Panc1 (cell line): ENCODE data around the gene OR5B21. TPM values are rescaled to one million over a fixed set of nuclear protein-coding genes. Genes with fewer than 3 reads are reported as not detected.
A peak's percentile ranks its signal among the peaks of the same experiment; 100 is the strongest.

Experiments used
- ATAC-seq: fragments of 200-7000 bp; cut with Tn5 transposase; 2 replicates; pipeline ENCODE4 v1.9.1; 2020; ENCODE audit warnings: mild to moderate bottlenecking, moderate library complexity
- BruUV-seq: library from RNA; stranded (reverse); fragments of 400-500 nt; replicated peaks from 2 replicates; lab custom pipeline; 2021; lab: Mats Ljungman, UMichigan
- CTCF ChIA-PET: fragments of 300-600 bp; sonication (Branson Sonifier 250); formaldehyde crosslinking; loops from one replicate; lab custom pipeline; 2022; ENCODE audit warnings: antibody characterized with exemption; lab: Charles Lee
- POLR2A ChIA-PET: fragments of 300-600 bp; sonication (Branson Sonifier 250); formaldehyde crosslinking; loops from one replicate; lab custom pipeline; 2022; ENCODE audit warnings: antibody characterized with exemption; lab: Charles Lee
- DNase-seq: peaks from one replicate; pipeline ENCODE4 v3.0.0-alpha.2; 2010; ENCODE audit warnings: low read depth, low spot score
- H3K27ac ChIP-seq: 2 replicates; pipeline ENCODE4 v1.5.1; 2011; ENCODE audit warnings: mild to moderate bottlenecking, low read length, inconsistent platforms
- H3K27me3 ChIP-seq: fragments of 200-500 bp; sonication (Bioruptor generic); 2 replicates; pipeline ENCODE4 v1.6.0; 2014; ENCODE audit warnings: low read length, inconsistent platforms; ENCODE audit not compliant: control insufficient read depth, insufficient read depth
- H3K36me3 ChIP-seq: fragments of 200-500 bp; sonication (Bioruptor generic); 2 replicates; pipeline ENCODE4 v1.5.1; 2014; ENCODE audit warnings: inconsistent platforms, mild to moderate bottlenecking, low read length, moderate library complexity; ENCODE audit not compliant: control insufficient read depth, insufficient read depth
- H3K4me1 ChIP-seq: 2 replicates; pipeline ENCODE4 v1.5.1; 2011; ENCODE audit warnings: inconsistent platforms, mild to moderate bottlenecking, low read length, moderate library complexity; ENCODE audit not compliant: control insufficient read depth, insufficient read depth
- H3K4me3 ChIP-seq, 2 experiments: 2 replicates each; pipeline ENCODE4 v1.5.1; 2011 to 2012; ENCODE audit warnings: low read depth in 2 of 2, low read length in 2 of 2, mild to moderate bottlenecking in 2 of 2, inconsistent platforms in 1 of 2, moderate library complexity in 1 of 2
- H3K9me3 ChIP-seq: fragments of 200-500 bp; sonication (Bioruptor generic); 2 replicates; pipeline ENCODE4 v1.5.1; 2014; ENCODE audit warnings: low read depth, mild to moderate bottlenecking, inconsistent platforms, low read length, moderate library complexity; ENCODE audit not compliant: control insufficient read depth, insufficient read depth
- CTCF ChIP-seq: fragments of 450-650 bp; IDR thresholded peaks from 2 replicates; pipeline ENCODE4 v1.5.1; 2017; ENCODE audit warnings: mild to moderate bottlenecking
- POLR2AphosphoS5 ChIP-seq: IDR thresholded peaks from 2 replicates; pipeline ENCODE4 v1.6.1; 2012; ENCODE audit warnings: mild to moderate bottlenecking, low read depth, low read length, moderate library complexity
- REST ChIP-seq, 2 experiments: IDR thresholded peaks; 2 replicates each; pipeline ENCODE4 v1.6.1; 2011 to 2012; ENCODE audit warnings: low read depth in 2 of 2, control low read depth in 1 of 2, low read length in 1 of 2, mild to moderate bottlenecking in 1 of 2, moderate library complexity in 1 of 2; ENCODE audit not compliant: insufficient read depth in 1 of 2
- SIN3A ChIP-seq: IDR thresholded peaks from 2 replicates; pipeline ENCODE4 v1.6.1; 2012; ENCODE audit warnings: low read depth, mild to moderate bottlenecking, low read length, moderate library complexity, borderline replicate concordance; ENCODE audit not compliant: insufficient read depth
- TCF7L2 ChIP-seq: IDR thresholded peaks from 2 replicates; pipeline ENCODE4 v1.6.1; 2011; ENCODE audit warnings: mild to moderate bottlenecking, low read depth, low read length, inconsistent platforms
- in situ Hi-C: cut with HindIII; loops from 2 replicates; pipeline ENCODE4 v1.10.0; 2016; ENCODE audit warnings: low sequenced_read_pairs, low pct_unique_long_range_greater_than_20kb
- intact Hi-C: fragments of 100-400 bp; cut with micrococcal nuclease; formaldehyde crosslinking; loops from one replicate; pipeline ENCODE4 v1.10.0; 2022; ENCODE audit not compliant: unreplicated experiment
- total RNA-seq: library from RNA; stranded (reverse); gene quantifications from one replicate; pipeline ENCODE4 v1.2.1, GENCODE V29; 2021; ENCODE audit not compliant: unreplicated experiment

Gene OR5B21
- total RNA-seq, 1 experiment from 2014 or later, result not detected

GRCh38 chr11:58524232-58525036 lies 16.5 kb upstream of the OR5B21 start:
- peaks cover 3% of the 10 kb centered on the region for H3K4me1 ChIP-seq
- POLR2A ChIA-PET, result no interaction called here
- TF ChIP-seq REST (IDR thresholded peaks at IDR 0.05; ENCODE audit: insufficient read depth in 1 of 2, low read depth in 2 of 2, low read length in 1 of 2), result no peak
- no peak for TF ChIP-seq TCF7L2
- TF ChIP-seq SIN3A, result no peak
- TF ChIP-seq POLR2AphosphoS5, result no peak
- peak; percentile 90 for TF ChIP-seq CTCF
- no peaks in the 10 kb centered on the region for H3K36me3 ChIP-seq
- intact Hi-C loops, result loop anchor here (10.0 kb wide), 1 partner anchor 700 kb away; no protein-coding TSS in a partner anchor
- H3K9me3 ChIP-seq, result no peaks in the 10 kb centered on the region
- H3K27ac ChIP-seq, result no peak overlapping the region
- in situ Hi-C loops, result no loop called here
- peak overlapping the region in 1 of 2 experiments; percentile 23; a peak in 1 of 4 replicates for H3K4me3 ChIP-seq
- DNase-seq (peak; percentile 59), ATAC-seq (peak; percentile 99)
- CTCF ChIA-PET, result interaction anchor here (0.5 kb wide), 1 partner anchor 1059 kb away, joined by 3 read pairs; no protein-coding TSS in a partner anchor
- peaks cover 7% of the 10 kb centered on the region; the same call in 1 of the 2 replicates for H3K27me3 ChIP-seq
- BruUV-seq, result no TSS peak

- POLR2A ChIA-PET, result no interaction called here
- intact Hi-C loops, result loop anchor here (5.0 kb wide), 3 partner anchors 447 to 1057 kb away; no protein-coding TSS in a partner anchor
- Histone ChIP-seq H3K4me1 (no peaks in the 10 kb centered on the region), H3K4me3 (no peak overlapping the region), H3K27me3 (peaks cover 2% of the 10 kb centered on the region), H3K36me3 (no peaks in the 10 kb centered on the region), H3K27ac (no peak overlapping the region), H3K9me3 (no peaks in the 10 kb centered on the region)
- ATAC-seq (peak; percentile 96), DNase-seq (peak; percentile 47)
- TF ChIP-seq POLR2AphosphoS5, result no peak
- peak; percentile 73 for TF ChIP-seq CTCF
- in situ Hi-C loops, result no loop called here
- no TSS peak for BruUV-seq
- CTCF ChIA-PET, result no interaction called here
Measured at GRCh38 chr11:58513747-58514367, 6.0 kb upstream of the OR5B21 start.
